Erythroblast (primary cell): Measurements from ENCODE around the gene LDLRAD2.
"Not testable (repeated sequence)": the region's sequence is repeated elsewhere in the genome, so short reads cannot be mapped to it uniquely, and the experiment has no call there.

Experiments
- DNase-seq, 2 experiments: peaks; one replicate each; lab custom pipeline; 2025; lab: John Stamatoyannopoulos, UW
- GATA1 ChIP-seq: IDR thresholded peaks from 2 replicates; pipeline ENCODE4 v1.6.1; 2011; ENCODE audit warnings: low read depth, mild to moderate bottlenecking, control low read depth, low read length, moderate library complexity
- POLR2A ChIP-seq: IDR thresholded peaks from 2 replicates; pipeline ENCODE4 v1.6.1; 2011; ENCODE audit warnings: mild to moderate bottlenecking, low read length

LDLRAD2 gene, protein sequence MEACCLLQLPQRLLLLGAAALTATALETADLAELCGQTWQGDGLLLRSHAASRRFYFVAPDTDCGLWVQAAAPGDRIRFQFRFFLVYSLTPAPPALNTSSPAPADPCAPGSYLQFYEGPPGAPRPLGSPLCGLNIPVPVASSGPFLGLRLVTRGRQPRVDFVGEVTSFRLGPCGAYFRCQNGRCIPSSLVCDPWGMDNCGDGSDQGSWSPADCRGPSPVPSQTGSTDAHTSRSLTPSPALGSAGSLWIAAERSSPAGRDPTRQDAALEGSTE

DNA sequence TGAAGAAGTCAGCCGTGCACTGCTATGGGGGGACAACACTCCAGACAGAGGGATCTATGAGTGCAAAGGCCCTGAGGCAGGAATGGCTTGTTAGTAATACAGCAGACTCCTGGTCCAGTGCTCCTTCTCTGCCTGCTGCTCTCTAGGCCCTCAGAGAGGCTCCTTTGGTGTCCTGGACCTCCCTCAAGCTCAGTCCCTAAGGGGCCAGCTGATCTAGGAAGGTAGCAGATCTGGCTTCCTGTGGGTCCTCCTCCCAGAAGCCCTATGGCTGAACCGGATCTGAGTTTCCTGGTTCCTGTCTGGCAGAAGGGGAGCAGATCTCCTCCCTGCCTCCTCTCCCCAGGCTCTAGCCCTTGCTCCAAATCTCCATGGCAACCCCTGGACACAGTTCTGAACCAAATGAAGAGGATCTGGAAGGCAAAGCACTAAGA is at the start of gene LDLRAD2:
Gene LDLRAD2, plus strand, starts transcription at position 391 of the 431 bp plus-strand sequence. CDS start 187 bp downstream, outside the sequence.
- DNase-seq, result no peak
- TF ChIP-seq POLR2A (no peak), GATA1 (no peak)

DNA sequence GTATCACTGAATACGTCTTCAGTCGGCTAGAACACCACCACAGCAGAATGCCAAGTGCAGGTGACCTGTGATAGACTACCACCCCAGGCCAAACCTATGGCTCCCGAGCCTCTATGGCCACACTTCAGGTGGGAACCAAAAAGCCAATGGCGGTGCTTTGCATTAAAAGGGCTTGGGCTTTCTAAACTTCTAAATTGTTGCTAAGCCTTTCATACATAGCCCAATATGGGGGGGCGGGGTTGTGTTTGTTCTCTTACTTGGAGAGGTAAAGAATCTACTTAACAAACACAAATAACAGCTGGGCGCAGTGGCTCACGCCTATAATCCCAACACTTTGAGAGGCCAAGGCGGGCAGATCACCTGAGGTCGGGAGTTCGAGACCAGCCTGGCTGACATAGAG is 48.8 kb upstream of the LDLRAD2 start:
- DNase-seq, result no peak
- no peak for TF ChIP-seq GATA1
- TF ChIP-seq POLR2A, result no peak

DNA sequence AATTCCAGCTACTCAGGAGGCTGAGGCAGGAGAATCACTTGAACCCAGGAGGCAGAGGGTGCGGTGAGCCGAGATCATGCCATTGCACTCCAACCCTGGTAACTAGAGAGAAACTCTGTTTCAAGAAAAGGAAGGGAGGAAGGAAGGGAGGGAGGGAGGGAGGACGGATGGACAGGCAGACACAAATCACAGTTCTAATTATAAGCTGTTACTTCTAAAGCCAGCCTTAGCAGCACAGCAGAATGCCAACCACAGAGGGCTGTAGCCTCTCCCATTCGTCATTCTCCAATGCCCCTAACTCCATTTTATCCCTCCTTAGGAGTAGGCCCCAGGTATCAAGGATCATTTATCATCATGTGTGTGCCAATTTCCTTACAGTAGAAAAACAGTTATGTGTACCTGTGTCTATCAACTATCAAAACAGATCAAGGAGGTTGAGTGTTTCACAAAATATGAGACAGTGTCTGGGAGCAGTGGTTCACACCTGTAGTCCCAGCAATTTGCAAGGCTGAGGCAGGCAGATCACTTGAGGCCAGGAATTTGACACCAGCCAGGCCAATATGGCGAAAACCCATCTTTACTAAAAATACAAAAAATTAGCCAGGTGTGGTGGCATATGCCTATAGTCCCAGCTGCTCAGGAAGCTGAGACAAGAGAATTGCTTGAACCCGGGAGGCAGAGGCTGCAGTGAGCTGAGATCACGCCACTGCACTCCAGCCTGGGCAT is 48.2 kb upstream of the LDLRAD2 start:
- DNase-seq, result no peak
- TF ChIP-seq GATA1, result no peak
- no peak for TF ChIP-seq POLR2A

DNA sequence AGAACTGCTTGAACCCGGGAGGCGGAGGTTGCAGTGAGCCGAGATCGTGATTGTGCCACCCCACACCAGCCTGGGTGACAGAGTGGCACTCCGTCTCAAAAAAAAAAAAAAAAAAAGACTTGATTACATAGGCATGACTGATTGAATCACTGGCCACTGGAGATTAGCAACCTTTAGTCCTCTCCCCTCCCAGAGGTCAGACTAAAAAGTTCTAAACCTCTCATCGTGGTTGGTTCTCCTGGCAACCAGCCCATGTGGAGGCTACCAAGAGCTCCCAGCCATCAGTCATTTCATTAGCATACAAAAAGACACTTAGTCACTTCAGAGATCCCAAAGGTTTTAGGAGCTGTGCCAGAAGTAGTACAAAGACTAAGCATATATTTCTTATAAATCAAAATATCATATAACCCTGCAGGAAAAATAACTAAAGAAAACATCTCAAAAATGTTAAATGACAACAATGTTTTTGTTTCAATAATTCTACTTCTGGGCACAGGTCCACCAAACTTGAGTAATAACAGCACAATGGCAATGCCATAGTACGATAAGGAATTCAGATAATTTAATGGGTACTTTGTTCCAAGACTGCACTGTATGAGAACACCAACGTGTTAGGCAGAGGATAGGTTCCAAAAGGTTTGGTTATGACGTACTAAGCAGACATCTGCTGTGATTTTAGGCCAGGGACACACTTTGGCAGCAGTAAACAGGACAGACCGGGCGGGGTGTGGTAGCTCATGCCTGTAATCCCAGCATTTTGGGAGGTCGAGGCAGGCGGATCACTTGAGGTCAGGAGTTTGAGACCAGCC is 47.2 kb upstream of the LDLRAD2 start:
- DNase-seq, result peak in 1 of 2 experiments; percentile 74

DNA sequence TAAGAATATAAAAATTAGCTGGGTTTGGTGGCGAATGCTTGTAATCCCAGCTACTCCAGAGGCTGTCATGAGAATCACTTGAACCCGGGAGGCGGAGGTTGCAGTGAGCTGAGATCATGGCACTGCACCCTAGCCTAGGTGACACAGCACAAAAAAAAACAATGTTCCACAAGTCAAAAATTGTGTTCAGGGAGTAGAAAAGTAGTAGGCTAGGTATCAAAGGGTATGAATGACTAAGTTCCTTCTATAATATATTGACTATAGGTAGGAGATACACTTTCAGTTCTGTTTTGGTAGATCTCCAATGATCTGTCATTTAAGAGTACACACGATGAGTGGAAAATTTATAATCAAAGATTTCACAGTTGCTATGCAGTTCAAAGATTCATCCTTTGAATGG is 45.9 kb upstream of the LDLRAD2 start:
- TF ChIP-seq POLR2A (no peak), GATA1 (no peak)
- DNase-seq, result no peak

More for the DNA sequence above, 47.2 kb upstream of the LDLRAD2 start:
- TF ChIP-seq POLR2A (no peak), GATA1 (no peak)

DNA sequence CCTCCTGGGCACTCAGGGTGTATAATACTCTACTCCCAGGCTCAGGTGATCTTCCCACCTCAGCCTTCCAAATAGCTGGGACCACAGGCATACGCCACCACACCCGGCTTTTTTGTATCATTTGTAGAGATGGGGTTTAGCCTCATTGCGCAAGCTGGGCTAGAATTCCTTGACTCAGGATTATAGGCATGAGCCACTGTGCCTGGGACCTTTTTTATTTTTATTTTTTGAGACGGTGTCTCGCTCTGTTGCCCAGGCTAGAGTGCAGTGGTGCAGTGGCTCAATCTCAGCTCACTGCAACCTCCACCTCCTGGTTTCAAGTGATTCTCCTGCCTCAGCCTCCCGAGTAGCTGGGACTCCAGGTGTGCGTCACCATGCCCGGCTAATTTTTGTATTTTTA is 45.0 kb upstream of the LDLRAD2 start:
- not testable (repeated sequence) for DNase-seq

DNA sequence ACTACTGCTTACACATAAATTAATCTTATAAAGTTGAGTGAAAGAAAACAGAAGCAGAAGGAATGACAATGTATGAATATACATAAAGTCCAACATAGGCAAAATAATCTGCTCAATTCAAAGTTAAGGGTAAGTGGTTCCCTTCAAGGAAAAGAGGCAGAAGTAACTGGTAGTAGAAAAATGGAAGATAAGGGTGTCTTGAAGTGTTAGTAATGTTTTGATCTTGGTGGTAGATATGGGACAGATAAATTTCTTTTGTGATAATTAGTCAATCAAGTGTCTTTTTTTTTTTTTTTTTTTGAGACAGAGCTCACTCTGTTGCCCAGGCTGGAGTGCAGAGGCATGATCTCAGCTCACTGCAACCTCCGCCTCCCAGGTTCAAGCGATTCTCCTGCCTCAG is 41.9 kb upstream of the LDLRAD2 start:
- no peak for DNase-seq
- TF ChIP-seq GATA1 (no peak), POLR2A (no peak)

DNA sequence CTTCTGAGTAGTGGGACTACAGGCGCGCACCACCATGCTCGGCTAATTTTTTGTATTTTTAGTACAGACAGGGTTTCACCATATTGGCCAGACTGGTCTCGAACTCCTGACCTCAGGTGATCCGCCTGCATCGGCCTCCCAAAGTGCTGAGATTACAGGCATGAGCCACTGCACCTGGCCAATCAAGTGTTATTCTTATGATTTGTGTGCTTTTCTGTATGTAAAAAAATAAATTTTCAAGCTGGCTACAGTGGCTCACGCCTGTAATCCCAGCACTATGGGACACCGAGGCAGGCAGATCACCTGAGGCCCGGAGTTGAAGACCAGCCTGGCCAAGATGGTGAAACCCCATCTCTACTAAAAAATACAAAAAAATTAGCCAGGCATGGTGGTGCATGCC is 41.5 kb upstream of the LDLRAD2 start:
- DNase-seq, result not testable (repeated sequence)

DNA sequence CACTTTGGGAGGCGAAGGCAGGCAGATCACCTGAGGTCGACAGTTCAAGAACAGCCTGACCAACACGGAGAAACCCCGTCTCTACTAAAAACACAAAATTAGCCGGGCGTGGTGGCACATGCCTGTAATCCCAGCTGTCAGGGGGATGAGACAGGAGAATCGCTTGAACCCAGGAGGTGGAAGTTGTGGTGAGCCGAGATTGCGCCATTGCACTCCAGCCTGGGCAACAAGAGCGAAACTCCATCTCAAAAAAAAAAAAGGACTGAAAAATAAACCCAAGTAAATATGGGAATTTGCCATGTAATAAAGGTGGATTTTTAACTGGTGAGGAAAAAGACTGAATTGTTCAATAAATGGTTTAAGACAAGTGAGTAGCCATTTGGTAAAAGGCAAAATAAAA is 40.4 kb upstream of the LDLRAD2 start:
- DNase-seq, result not testable (repeated sequence)

DNA sequence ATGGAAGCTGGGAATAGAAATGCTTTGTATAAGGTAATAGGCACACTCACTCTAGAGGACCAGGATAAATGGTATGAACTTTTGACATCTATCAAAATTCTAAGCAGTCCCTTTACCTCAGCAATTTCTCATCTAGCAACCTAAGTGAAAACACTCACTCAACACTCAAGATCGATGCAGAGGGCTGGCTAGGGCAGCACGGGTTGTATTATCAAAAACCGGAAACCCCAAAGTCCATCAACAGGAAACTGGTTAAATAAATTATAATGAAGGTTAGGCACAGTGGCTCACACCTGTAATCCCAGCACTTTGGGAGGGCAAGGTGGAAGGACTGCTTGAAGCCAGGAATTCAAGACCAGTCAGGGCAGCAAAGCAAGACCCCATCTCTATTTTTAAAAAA is 38.5 kb upstream of the LDLRAD2 start:
- no peak for DNase-seq
- TF ChIP-seq POLR2A (no peak), GATA1 (no peak)

DNA sequence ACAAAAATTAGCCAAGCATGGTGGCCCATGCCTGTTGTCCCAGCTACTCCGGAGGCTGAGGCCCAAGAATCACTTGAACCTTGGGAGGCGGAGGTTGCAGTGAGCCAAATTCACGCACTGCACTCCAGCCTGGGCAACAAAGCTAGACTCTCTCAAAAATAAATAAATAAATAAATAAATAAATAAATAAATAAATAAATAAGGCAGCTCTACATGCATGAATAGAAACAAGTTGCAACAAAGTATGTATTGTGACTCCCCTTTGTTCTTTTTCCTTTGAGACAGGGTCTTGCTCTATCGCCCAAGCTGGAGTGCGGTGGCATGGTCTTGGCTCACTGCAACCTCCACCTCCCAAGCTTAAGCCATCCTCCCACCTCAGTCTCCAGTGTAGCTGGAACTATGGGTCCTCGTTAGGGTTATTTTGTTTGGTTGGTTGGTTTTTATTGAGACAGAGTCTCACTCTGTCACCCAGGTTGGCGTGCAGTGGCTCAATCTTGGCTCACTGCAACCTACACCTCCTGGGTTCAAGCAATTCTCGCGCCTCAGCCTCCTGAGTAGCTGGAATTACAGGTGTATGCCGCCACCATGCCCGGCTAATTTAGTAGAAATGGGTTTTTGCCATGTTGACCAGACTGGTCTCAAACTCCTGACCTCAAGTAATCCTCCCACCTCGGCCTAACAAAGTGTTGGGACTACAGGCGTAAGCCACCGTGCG is 37.1 kb upstream of the LDLRAD2 start:
- no peak for TF ChIP-seq POLR2A
- no peak for TF ChIP-seq GATA1
- no peak for DNase-seq

DNA sequence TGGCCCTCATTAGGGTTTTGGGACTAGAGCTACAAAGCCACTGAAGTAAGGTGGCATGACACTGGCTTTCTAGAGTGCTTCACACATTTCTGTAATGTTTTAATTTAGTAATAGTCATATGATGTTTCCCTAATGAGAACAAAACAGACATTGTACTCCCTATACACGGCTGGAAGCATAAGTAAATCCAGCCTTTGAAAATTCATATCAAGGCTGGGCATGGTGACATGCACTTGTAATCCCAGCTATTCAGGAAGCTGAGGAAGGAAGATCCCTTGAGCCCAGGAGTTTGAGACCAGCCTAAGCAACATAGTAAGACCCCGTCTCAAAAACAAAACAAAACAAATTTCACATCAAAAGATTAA is 36.5 kb upstream of the LDLRAD2 start:
- DNase-seq, result no peak
- TF ChIP-seq POLR2A (no peak), GATA1 (no peak)

DNA sequence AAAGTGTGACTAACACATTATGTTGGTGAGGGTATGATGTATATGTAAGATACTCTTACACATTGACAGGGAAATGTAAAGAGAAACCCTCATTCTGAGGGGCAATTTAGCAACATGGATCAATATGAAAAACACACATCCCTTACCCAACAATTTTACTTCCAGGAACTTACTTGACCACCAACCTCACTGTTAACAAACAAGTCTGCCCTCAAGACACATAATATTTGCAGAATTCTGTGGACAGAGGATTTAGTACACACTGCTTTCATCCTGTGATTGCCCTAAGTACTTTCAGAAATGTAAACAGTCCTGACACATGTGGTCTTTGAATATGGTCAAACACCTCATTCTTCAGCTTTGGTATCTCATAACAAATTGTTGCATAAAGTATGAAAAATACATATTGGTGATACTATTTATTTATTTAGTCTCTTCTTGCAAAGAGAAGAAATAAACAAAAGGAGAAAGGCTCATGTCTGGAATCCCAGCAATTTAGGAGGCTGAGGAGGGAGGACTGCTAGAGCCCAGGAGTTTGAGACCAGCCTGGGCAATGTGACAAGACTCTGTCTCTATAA is 36.0 kb upstream of the LDLRAD2 start:
- DNase-seq, result no peak
- TF ChIP-seq GATA1 (no peak), POLR2A (no peak)

DNA sequence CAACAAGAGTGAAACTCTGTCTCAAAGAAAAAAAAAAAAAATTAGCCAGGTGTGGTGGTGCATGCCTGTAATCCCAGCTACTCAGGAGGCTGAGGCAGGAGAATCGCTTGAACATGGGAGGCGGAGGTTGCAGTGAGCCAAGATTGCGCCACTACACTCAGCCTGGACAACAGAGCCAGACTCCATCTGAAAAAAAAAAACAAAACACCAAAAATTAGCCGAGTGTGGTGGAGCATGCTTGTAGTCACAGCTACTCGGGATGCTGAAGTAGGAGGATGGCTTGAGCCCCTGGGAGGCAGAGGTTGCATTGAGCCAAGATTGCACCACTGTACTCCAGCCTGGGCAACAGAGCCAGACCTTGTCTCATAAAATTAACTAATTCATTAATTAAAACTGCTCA is 35.1 kb upstream of the LDLRAD2 start:
- not testable (repeated sequence) for DNase-seq

DNA sequence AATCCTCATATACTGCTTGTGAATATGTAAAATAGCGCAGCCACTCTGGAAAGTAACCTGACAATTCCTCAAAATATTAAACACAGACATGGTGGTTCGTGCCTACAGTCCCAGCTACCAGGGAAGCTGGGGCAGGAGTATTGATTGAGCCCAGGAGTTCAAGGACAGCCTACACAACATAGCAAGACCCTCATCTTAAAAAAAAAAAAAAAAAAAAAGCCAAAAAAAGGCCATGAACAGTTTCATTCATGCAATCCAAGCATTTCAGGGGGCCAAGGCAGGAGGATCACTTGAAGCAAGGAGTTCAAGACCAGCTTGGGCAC is 33.7 kb upstream of the LDLRAD2 start:
- DNase-seq, result no peak
- no peak for TF ChIP-seq POLR2A
- TF ChIP-seq GATA1, result no peak
